ENCODE measurements around the gene TXNDC15.
A peak's percentile ranks its signal among the peaks of the same experiment; 100 is the strongest.
"Not testable (repeated sequence)": the region's sequence is repeated elsewhere in the genome, so short reads cannot be mapped to it uniquely, and the experiment has no call there.

TXNDC15 gene

DNA sequence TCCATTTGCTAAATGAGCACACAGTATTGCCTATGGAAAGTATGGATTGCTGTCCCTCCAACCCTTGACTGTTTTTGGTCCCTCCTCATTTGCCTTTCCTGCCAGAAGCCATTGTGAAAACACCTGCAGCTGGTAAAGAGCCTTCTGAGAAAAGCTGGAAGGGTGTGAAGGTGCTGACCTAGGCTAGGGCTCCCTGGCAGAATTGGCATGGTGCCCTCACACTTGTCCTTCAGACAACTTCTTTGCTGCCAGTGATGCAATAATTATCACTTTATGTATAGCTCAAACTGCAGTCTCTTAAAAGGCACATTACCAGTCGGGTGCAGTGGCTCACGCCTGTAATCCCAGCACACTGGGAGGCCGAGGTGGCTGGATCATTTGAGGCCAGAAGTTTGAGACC is 4.2 kb downstream of the TXNDC15 start:
- DNase-seq: no peak

- DNase-seq: no peak
Observed at GRCh38 chr5:134879456-134879855, 5.3 kb downstream of the TXNDC15 start.

DNA sequence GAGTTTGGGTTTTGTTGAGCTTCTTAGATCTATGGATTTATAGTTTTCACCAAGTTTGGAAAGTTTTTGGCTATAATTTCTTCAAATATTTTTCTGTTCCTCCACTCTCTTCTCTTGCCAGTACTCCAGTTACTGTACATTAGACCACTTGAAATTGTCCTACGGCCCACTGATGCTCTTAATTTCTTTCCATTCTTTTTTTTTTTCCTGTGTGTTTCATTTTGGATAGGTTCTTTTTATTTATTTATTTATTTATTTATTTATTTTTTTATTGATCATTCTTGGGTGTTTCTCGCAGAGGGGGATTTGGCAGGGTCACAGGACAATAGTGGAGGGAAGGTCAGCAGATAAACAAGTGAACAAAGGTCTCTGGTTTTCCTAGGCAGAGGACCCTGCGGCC is 6.8 kb downstream of the TXNDC15 start:
- not testable (repeated sequence) for DNase-seq

DNA sequence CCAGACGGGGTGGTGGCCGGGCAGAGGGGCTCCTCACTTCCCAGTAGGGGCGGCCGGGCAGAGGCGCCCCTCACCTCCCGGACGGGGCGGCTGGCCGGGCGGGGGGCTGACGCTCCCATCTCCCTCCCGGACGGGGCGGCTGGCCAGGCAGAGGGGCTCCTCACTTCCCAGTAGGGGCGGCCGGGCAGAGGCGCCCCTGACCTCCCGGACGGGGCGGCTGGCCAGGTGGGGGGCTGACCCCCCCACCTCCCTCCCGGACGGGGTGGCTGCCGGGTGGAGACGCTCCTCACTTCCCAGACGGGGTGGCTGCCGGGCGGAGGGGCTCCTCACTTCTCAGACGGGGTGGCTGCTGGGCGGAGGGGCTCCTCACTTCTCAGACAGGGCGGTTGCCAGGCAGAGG is 7.5 kb downstream of the TXNDC15 start:
- DNase-seq: not testable (repeated sequence)

- DNase-seq: no peak
Observed at GRCh38 chr5:134887593-134888159, 13.5 kb downstream of the TXNDC15 start.

- DNase-seq: no peak
Observed at GRCh38 chr5:134889335-134889734, 15.2 kb downstream of the TXNDC15 start.

- DNase-seq: no peak
Observed at GRCh38 chr5:134891473-134891872, 17.3 kb downstream of the TXNDC15 start.

DNA sequence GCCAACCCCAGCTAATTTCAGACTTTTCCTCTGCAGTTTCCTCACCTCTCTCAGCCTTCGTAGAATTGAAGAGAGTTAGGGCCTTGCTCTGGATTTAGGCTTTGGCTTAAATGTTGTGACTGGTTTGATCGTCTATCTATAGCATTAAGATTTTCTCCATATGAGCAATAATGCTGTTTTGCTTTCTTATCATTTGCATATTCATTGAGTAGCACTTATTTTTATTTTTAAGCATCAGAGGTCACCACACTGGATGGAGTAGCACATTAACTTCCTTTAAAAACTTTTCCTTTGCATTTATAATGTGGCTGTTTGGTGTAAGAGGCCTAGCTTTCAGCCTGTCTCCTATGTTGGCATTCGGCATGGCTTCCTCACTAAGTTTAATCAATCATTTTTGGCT is 18.1 kb downstream of the TXNDC15 start:
- no peak for DNase-seq

- DNase-seq: no peak
Observed at GRCh38 chr5:134892926-134893325, 18.8 kb downstream of the TXNDC15 start.

GRCh38 chr5:134893748-134894505 is 19.8 kb downstream of the TXNDC15 start:
- no peak for DNase-seq

DNA sequence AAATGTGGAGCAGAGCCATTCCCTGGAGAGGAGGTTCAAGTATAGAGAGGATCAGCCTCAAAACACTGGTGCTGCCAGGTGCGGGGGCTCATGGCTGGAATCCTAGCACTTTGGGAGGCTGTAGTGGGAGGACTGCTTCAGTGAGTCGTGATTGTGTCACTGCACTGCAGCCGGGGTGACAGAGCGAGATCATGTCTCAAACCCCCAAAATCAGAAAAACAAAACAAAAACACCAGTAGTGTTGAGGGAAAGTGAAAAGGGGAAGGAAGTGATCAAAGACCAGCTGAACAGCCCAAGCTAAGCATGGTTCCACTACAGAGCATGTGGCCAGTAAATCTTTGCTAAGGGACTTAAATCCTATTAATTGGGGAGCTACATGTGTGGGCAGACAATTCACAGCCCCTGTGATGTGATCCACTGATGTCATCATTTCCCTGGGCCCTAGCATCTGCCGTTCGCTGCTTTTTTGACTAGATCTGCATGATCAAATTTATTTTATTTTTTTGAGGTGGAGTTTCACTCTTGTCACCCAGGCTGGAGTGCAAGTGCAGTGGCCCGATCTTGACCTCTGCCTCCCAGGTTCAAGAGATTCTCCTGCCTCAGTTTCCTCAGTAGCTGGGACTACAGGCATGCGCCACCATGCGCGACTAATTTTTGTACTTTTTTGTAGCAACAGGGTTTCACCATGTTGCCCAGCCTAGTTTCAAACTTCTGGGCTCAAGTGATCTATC is 28.1 kb downstream of the TXNDC15 start:
- DNase-seq: peak; percentile 40 to 77 (median 66)

GRCh38 chr5:134904610-134905245 is 30.6 kb downstream of the TXNDC15 start, which contains the start of gene PCBD2:
PCBD2 (plus strand) TSS chr5:134905131; CDS start chr5:134905140, 9 bp downstream.
- peak; percentile 97 to 99 (median 98) for DNase-seq

DNA sequence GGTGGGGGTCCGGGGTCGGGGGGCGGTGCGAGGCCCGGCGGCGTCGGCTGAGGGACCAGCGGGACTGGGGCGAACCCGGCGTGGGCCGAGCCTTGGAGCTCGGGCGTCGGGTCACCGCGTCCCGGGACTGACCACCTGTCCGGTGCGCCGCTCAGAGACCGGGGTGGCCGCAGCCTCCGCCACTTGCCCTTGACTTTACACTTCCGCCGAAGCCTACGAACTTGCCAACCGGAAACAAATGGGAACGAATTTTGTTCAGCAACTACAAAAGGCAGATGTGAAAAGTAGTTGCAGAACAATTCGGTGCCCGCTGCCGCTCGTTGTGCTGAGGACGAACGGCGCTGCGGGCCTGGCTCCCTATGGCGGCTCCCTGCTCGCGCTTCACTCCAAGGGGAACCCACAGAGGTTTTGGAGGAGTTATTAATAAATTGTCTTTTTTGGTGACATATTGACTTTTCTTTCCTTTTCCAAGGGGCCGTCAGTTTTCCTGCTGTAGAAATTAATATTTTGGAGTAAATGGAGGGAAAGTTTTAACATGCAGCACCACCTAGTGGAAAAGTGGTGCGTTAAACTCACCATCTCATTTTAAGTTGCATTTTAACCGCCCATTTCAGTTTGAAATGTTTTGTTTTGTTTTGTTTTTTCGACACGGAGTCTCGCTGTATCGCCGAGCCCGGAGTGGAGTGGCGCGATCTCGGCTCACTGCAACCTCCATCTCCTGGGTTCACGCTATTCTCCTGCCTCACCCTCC is 31.2 kb downstream of the TXNDC15 start:
- DNase-seq: peak in 3 of 4 experiments; percentile 69 to 79 (median 75)

GRCh38 chr5:134906811-134907210 is 32.6 kb downstream of the TXNDC15 start:
- DNase-seq: no peak

DNA sequence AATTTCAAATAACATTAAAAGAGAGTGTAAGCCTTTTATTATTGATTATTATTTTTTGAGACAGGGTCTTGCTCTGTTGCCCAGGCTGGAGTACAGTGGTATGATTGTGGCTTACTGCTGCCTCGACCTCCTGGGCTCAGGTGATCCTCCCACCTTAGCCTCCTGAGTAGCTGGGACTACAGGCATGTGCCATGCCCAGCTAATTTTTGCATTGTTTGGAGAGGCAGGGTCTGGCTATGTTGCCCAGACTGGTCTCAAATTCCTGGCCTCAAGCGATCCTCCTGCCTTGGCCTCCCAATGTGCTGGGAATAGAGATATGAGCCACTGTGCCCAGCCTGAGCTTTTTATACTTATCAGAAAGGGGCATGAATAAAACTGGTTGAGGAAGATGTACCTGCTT is 36.6 kb downstream of the TXNDC15 start:
- DNase-seq: not testable (repeated sequence)

DNA sequence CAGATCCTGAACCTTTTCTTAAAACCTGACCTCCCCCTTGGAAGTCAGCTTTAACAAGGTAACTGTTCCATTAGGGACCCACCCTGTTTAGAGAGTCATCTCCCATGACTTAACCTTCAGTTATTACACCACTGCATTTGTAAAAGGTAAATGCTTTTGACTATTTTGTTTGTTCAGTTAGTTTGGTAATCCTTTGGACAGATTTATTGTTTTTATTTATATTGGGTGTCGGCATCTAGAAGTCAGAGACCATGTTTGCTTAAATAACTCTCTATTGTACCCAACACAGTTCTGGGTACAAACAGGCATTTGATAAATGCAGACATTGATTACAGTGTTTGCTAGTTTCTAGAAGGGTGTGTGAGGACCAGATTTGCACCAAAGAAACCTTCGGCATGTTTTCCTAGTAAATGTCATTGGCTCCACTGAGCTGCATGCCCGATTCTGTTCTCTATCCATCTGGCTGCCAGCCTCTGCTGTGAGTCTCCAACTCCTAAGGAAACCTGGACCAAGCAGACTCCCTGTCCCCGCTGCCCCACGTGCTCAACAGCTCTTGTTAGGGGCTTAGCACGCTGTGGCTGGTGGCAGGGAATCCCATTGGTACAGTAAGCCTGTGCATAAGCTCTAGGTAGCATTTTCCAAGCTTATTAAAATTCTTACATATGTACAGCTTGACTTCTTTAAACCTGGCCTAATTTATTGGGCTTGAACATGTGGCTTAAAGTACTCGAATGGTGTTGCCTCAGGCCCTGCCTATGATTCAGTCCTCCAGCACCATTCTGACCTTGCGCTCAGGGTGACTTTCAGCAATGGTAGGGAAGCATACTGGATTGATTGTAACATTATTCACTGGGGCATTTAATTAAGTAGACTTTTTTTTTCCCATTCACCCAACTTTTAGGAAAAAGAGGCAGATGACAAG is 37.4 kb downstream of the TXNDC15 start:
- DNase-seq: no peak

DNA sequence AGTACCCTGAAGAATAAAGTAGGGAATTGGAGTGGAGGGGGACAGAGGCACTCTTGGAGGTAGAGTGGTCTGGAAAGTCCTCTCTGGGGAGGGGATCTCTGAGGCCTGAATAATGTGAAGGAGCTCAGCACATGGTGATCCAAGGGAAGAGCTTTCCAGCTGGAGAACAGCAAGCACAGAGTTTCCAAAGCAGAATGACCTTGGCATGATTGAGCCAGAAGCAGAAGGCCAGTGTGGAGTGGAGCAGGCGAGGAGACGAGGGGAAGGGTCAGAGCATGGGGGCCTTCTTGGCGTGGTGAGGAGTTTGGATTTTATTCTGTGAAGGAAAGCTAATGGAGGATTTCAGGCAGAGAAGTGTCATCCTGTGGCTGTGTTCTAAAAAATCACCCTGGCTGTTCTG is 39.1 kb downstream of the TXNDC15 start:
- no peak for DNase-seq

- DNase-seq: no peak
Observed at GRCh38 chr5:134913795-134914194, 39.6 kb downstream of the TXNDC15 start.

DNA sequence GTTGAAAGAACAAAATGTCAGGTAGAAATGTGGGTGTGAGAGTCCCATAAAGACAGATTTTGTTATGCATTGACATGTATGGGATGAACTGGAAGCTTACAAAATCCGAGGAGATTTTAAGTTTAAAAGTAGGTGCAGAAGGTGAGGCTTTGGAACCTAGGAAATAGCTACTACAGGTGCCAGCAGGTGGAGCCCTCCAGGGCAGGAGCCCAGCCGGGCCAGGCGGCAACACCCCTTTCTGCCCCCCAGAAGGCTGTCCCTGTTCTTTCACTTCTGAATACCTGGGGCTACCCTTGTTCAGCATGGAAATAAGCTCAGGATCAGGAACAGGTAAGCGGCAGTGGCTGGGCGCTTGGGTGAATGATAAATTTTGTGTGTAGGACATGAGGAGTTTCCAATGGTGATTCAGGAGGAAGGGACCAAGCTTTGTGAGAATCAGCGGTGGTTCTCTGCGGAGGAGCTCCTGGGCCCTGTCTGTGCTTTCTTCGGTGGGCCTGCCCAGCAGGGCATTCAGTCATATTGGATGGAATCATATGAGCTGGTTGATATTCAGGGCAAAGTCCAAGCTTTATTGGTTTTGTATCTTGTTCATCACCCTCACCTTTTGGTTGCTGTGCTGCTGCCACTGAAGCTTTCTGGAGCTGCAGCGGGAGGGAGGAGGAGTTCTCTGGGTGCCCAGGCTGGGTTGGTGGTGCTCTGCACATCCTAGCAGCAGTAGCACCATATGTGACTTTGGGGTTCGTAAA is 43.1 kb downstream of the TXNDC15 start:
- DNase-seq: no peak

DNA sequence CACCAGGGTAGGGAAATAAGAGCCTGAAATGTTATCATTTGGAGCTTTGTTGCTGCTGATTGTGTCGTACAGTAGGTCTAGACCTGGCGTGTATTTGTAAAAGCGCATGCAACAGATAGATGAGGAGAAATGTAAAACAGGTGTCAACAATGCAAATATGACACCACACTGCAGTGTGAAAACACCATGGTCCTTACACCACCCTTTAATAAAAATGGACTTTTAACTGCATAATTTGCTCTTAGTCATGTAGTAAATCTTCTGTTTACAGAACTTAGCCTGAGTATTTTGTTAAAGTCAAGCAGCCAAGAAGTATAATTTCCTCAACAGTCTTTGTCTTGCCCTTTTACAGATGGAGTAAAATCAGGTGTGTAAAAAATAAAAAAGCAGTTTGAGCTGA is 44.7 kb downstream of the TXNDC15 start:
- DNase-seq: no peak
